Right lobe of liver (tissue), 4 donors: ENCODE data around the gene PLCB4.

Experiments used
- POLR2A ChIP-seq: fragments of 450-650 bp; IDR thresholded peaks from one replicate; pipeline ENCODE4 v1.6.1; 2017; ENCODE audit warnings: antibody characterized with exemption, mild to moderate bottlenecking
- TF ChIP-seq, protein P1 (sequence below), 4 donors: fragments of 200-600 bp in 3 of 4; fragments of 450-650 bp in 1 of 4; IDR thresholded peaks; one replicate each; pipeline versions ENCODE4 v1.5.1 to v1.8.0; 2016 to 2022; ENCODE audit warnings: antibody characterized with exemption in 4 of 4, mild to moderate bottlenecking in 2 of 4
- donor health status: DM: no; HTN: no; CAD: no.
- donor health status: DM: no; HTN: no; CAD: no.
- donor health status: DM: no; HTN: yes; CAD: no.

GRCh38 chr20:9506280-9506821 lies 437.5 kb downstream of the PLCB4 start:
- no peak for TF ChIP-seq POLR2A
- TF ChIP-seq, protein P1, sequence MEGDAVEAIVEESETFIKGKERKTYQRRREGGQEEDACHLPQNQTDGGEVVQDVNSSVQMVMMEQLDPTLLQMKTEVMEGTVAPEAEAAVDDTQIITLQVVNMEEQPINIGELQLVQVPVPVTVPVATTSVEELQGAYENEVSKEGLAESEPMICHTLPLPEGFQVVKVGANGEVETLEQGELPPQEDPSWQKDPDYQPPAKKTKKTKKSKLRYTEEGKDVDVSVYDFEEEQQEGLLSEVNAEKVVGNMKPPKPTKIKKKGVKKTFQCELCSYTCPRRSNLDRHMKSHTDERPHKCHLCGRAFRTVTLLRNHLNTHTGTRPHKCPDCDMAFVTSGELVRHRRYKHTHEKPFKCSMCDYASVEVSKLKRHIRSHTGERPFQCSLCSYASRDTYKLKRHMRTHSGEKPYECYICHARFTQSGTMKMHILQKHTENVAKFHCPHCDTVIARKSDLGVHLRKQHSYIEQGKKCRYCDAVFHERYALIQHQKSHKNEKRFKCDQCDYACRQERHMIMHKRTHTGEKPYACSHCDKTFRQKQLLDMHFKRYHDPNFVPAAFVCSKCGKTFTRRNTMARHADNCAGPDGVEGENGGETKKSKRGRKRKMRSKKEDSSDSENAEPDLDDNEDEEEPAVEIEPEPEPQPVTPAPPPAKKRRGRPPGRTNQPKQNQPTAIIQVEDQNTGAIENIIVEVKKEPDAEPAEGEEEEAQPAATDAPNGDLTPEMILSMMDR (IDR thresholded peaks at IDR 0.05) = no peak
